Mesodermal cell (in vitro differentiated cells): ENCODE data around the gene GRM3.

Experiments
- H3K27ac ChIP-seq: 2 replicates; pipeline ENCODE4 v1.7.0; 2013; ENCODE audit warnings: mild to moderate bottlenecking, low read depth, low read length, moderate library complexity; ENCODE audit not compliant: severe bottlenecking
- H3K36me3 ChIP-seq: 2 replicates; pipeline ENCODE4 v1.7.1; 2013; ENCODE audit warnings: mild to moderate bottlenecking, low read length, moderate library complexity; ENCODE audit not compliant: control insufficient read depth, insufficient read depth
- H3K4me1 ChIP-seq: one replicate; pipeline ENCODE4 v1.7.1; 2013; ENCODE audit warnings: mild to moderate bottlenecking, low read length; ENCODE audit not compliant: insufficient read depth, control insufficient read depth, poor library complexity, severe bottlenecking
- H3K4me3 ChIP-seq: 2 replicates; pipeline ENCODE4 v1.7.0; 2013; ENCODE audit warnings: low read length, control low read depth, mild to moderate bottlenecking; ENCODE audit not compliant: insufficient read depth, poor library complexity, severe bottlenecking; ENCODE audit errors: extremely low read depth
- H3K9me3 ChIP-seq: 2 replicates; pipeline ENCODE4 v1.7.1; 2013; ENCODE audit warnings: mild to moderate bottlenecking, low read length, moderate library complexity; ENCODE audit not compliant: control insufficient read depth
- WGBS, 2 experiments: methylation state at CpG; one replicate each; pipeline ENCODE4 v1.1.5; 2013; ENCODE audit warnings: missing lambda C conversion rate in 2 of 2; ENCODE audit not compliant: insufficient coverage in 2 of 2; 5-methylcytosine and 5-hydroxymethylcytosine counted together

Gene GRM3

DNA sequence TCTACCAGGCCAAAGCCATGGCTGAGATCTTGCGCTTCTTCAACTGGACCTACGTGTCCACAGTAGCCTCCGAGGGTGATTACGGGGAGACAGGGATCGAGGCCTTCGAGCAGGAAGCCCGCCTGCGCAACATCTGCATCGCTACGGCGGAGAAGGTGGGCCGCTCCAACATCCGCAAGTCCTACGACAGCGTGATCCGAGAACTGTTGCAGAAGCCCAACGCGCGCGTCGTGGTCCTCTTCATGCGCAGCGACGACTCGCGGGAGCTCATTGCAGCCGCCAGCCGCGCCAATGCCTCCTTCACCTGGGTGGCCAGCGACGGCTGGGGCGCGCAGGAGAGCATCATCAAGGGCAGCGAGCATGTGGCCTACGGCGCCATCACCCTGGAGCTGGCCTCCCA, 142.7 kb downstream of the GRM3 start:
- Histone ChIP-seq H3K4me3 (no peak overlapping the region), H3K9me3 (no peaks in the 10 kb centered on the region), H3K36me3 (no peaks in the 10 kb centered on the region), H3K27ac (no peak overlapping the region), H3K4me1 (no peaks in the 10 kb centered on the region)
- 95% methylated on average over 35 of the region's 36 CpGs for WGBS, 2 experiments

GRCh38 chr7:86788948-86789347, 145.2 kb downstream of the GRM3 start:
- no peak overlapping the region for H3K4me3 ChIP-seq
- H3K4me1 ChIP-seq: no peaks in the 10 kb centered on the region
- H3K27ac ChIP-seq: no peak overlapping the region
- no peaks in the 10 kb centered on the region for H3K36me3 ChIP-seq
- no peaks in the 10 kb centered on the region for H3K9me3 ChIP-seq
- no CpG with 5 or more reads among the region's 1 CpG for WGBS, 2 experiments

GRCh38 chr7:86790383-86790782, 146.7 kb downstream of the GRM3 start:
- no peak overlapping the region for H3K4me3 ChIP-seq
- no peak overlapping the region for H3K27ac ChIP-seq
- no peaks in the 10 kb centered on the region for H3K9me3 ChIP-seq
- H3K36me3 ChIP-seq: no peaks in the 10 kb centered on the region
- no peaks in the 10 kb centered on the region for H3K4me1 ChIP-seq

DNA sequence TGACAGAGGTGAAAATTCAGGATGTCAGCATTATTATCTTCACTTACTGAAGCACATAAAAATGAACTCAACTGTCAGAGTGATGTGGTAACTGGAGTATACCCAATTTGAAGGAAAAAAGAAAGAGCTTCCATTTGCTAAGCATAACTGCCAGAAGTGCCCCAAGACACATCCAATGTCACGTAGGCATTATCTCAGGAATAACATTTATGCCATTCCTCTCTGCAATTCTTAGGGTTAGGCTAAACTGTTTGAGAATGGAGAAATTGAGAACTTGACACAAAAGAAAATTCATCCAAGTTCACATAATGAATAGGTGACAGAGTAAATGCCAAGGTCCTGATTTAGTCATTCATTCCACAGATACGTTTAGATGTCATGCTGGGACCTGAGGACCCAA, 148.6 kb downstream of the GRM3 start:
- H3K27ac ChIP-seq: no peak overlapping the region
- no peaks in the 10 kb centered on the region for H3K4me1 ChIP-seq
- no CpG with 5 or more reads among the region's 2 CpGs for WGBS, 2 experiments
- no peaks in the 10 kb centered on the region for H3K9me3 ChIP-seq
- H3K36me3 ChIP-seq: no peaks in the 10 kb centered on the region
- H3K4me3 ChIP-seq: no peak overlapping the region

GRCh38 chr7:86793136-86793535, 149.4 kb downstream of the GRM3 start:
- H3K4me1 ChIP-seq: no peaks in the 10 kb centered on the region
- no peak overlapping the region for H3K27ac ChIP-seq
- H3K4me3 ChIP-seq: no peak overlapping the region
- WGBS, 2 experiments: 50% methylated on average over 1 of the region's 1 CpG; no CpG with 5 or more reads in 1 of the 2 experiments
- no peaks in the 10 kb centered on the region for H3K36me3 ChIP-seq
- H3K9me3 ChIP-seq: no peaks in the 10 kb centered on the region

DNA sequence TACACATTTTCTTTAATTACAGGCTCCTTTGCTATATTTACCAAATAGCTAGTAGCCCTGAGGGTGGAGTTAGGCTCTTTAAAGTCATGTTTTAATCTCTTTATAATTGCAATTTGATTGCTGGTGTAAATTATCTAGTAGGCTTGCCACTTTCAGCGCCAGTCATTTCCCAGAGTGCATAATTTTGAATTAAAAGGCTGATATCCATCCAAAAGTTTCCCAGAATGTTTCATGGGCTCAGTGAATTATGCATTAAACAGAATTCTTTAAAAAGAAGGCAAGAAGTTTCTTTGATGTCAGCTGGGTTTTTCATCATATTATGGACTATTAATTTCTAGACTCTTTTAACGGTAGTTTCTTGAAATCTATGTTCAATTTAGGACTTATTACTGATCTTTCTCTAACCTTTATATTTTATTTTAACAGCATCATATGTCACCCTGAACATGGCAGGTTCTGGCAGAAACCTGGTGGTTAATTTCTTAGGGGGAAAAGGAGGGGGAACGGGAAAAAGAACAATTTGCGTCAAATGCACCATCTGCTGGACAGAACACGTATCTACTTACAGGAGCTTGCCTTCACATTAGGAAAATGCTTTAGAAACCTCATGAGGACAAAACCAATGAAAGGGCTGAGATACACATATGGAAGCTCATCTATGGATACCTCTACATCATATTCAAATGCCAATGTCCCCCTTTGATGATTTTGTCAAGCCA, 171.1 kb downstream of the GRM3 start:
- Histone ChIP-seq H3K9me3 (no peaks in the 10 kb centered on the region), H3K4me3 (no peak overlapping the region), H3K36me3 (no peaks in the 10 kb centered on the region), H3K27ac (no peak overlapping the region), H3K4me1 (no peaks in the 10 kb centered on the region)
- WGBS, 2 experiments: 13 to 35% methylated on average over 1 to 3 of the region's 5 CpGs

- no CpG with 5 or more reads among the region's 1 CpG for WGBS, 2 experiments
- Histone ChIP-seq H3K9me3 (no peaks in the 10 kb centered on the region), H3K4me3 (no peak overlapping the region), H3K4me1 (no peaks in the 10 kb centered on the region), H3K36me3 (no peaks in the 10 kb centered on the region), H3K27ac (no peak overlapping the region)
Measured at GRCh38 chr7:86815556-86815955, 171.8 kb downstream of the GRM3 start.

DNA sequence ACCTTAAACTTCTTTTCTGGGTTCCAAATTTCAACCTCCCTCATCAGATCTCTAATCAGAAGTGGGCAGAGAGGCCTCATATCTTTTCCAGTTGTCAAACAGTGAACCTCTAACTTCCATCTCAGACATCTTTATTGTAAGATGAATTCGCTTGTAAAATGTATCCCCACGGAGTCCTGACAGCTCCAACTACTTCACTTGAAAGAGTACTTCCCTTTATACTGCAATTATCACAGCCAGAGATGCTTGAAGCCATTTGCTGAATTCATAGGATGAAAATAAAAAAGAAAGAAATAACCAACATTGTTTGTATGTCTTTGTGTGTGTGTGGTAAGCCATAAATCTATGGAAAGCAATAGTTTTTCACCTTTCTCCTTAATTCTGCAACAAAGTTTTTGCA, 175.2 kb downstream of the GRM3 start:
- Histone ChIP-seq H3K36me3 (no peaks in the 10 kb centered on the region), H3K27ac (no peak overlapping the region), H3K4me1 (no peaks in the 10 kb centered on the region), H3K9me3 (no peaks in the 10 kb centered on the region), H3K4me3 (no peak overlapping the region)
- 100% methylated on average over 1 of the region's 2 CpGs; no CpG with 5 or more reads in 1 of the 2 experiments for WGBS, 2 experiments

DNA sequence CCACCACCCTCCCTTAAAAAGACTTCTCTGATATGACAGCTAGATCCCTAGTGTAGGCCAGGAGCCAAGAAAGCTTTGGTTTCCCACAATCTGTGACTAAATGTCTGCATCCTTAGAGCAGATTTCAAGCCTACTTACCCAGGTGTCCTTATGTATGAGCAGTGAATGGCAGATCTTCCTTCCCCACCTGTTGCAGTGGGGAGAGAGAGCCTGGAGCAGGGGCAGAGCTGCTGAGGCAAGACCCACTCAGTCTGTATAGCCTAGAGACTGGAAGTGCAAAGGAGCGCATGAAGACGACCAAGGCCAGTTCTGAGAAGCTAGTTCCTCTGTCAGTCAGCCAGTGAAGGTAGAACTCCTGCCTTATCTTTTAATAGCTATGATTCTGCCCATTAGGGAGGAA, 180.1 kb downstream of the GRM3 start:
- no peak overlapping the region for H3K27ac ChIP-seq
- 74 to 90% methylated on average over 2 of the region's 2 CpGs for WGBS, 2 experiments
- H3K9me3 ChIP-seq: no peaks in the 10 kb centered on the region
- no peak overlapping the region for H3K4me3 ChIP-seq
- H3K4me1 ChIP-seq: no peaks in the 10 kb centered on the region
- no peaks in the 10 kb centered on the region for H3K36me3 ChIP-seq

GRCh38 chr7:86825264-86825663, 181.6 kb downstream of the GRM3 start:
- H3K36me3 ChIP-seq: no peaks in the 10 kb centered on the region
- WGBS, 2 experiments: 76 to 90% methylated on average over 2 of the region's 4 CpGs
- no peaks in the 10 kb centered on the region for H3K4me1 ChIP-seq
- no peak overlapping the region for H3K4me3 ChIP-seq
- H3K27ac ChIP-seq: no peak overlapping the region
- no peaks in the 10 kb centered on the region for H3K9me3 ChIP-seq

DNA sequence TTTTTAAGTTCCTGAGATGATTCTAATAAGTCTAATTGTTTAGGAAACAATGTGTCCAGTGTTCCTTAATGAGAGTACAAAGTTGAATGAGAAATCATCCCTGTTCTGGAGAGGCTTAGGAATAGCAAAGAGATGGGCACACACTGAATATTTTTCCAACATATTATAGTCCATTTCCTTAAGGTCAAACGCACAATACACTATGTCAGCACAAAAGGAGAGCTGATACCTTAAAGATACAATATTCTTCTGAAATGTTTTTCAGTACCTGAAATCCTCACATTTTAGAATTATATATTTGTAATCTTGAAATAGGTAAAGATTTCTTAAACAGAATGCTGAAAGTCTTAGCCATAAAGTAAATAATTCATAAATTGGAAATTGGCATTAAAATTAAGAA, 183.2 kb downstream of the GRM3 start:
- Histone ChIP-seq H3K4me1 (no peaks in the 10 kb centered on the region), H3K36me3 (no peaks in the 10 kb centered on the region), H3K9me3 (no peaks in the 10 kb centered on the region), H3K4me3 (no peak overlapping the region), H3K27ac (no peak overlapping the region)
- WGBS, 2 experiments: no CpG with 5 or more reads among the region's 1 CpG
